ENCODE data around the gene GAB3.

- TF ChIP-seq POLR2A (IDR thresholded peaks at IDR 0.05; ENCODE audit: low read length) = no peak
- no peak for TF ChIP-seq GATA1 (IDR thresholded peaks at IDR 0.05; ENCODE audit: low read depth, low read length)
These were observed 7.8 kb upstream of the GAB3 start for GRCh38 chrX:154758696-154759095.
